CD14-positive monocyte (primary cell): ENCODE data around the gene ZNF341. TPM values are rescaled to one million over a fixed set of nuclear protein-coding genes. Genes with fewer than 3 reads are reported as not detected.

Experiments
- DNase-seq, 3 donors: peaks; one replicate each; pipeline ENCODE4 v3.0.0-alpha.2; 2011 to 2022
- H2AFZ ChIP-seq: 2 replicates; pipeline ENCODE4 v1.6.0; 2012; ENCODE audit warnings: mild to moderate bottlenecking, low read depth, low read length, inconsistent platforms; ENCODE audit not compliant: insufficient read depth, poor library complexity, severe bottlenecking
- H3K27ac ChIP-seq, 2 donors: 1 replicate in 1 of 2; 2 replicates in 1 of 2; pipeline ENCODE4 v1.5.1; 2012 to 2013; ENCODE audit warnings: low read length in 2 of 2, control low read depth in 1 of 2, inconsistent platforms in 1 of 2, low read depth in 1 of 2, mild to moderate bottlenecking in 1 of 2
- H3K27me3 ChIP-seq, 2 donors: one replicate each; pipeline versions ENCODE4 v1.6.0 to v1.6.1; 2011 to 2013; ENCODE audit warnings: low read length in 2 of 2; ENCODE audit not compliant: control insufficient read depth in 2 of 2, insufficient read depth in 2 of 2
- H3K36me3 ChIP-seq, 2 donors: replicated peaks in 1 of 2; 1 replicate in 1 of 2; 2 replicates in 1 of 2; pipeline versions ENCODE4 v1.5.1 to v1.6.1; 2012 to 2013; ENCODE audit warnings: low read length in 2 of 2, control low read depth in 1 of 2, inconsistent platforms in 1 of 2, mild to moderate bottlenecking in 1 of 2; ENCODE audit not compliant: insufficient read depth in 2 of 2, control insufficient read depth in 1 of 2
- H3K4me1 ChIP-seq, 2 donors: 1 replicate in 1 of 2; 2 replicates in 1 of 2; pipeline versions ENCODE4 v1.5.1 to v1.6.1; 2012 to 2013; ENCODE audit warnings: low read length in 2 of 2, control low read depth in 1 of 2, inconsistent platforms in 1 of 2, mild to moderate bottlenecking in 1 of 2, moderate library complexity in 1 of 2; ENCODE audit not compliant: insufficient read depth in 2 of 2, control insufficient read depth in 1 of 2
- H3K4me2 ChIP-seq: replicated peaks from 2 replicates; pipeline ENCODE3; 2012; ENCODE audit warnings: low read length, moderate library complexity, mild to moderate bottlenecking; ENCODE audit not compliant: poor library complexity, severe bottlenecking; ENCODE audit errors: extremely low read depth
- H3K4me3 ChIP-seq, 3 experiments: fragments of 200-600 bp in 1 of 3; sonication (generic) in 1 of 3; replicated peaks in 1 of 3; 1 replicate in 2 of 3; 2 replicates in 1 of 3; pipeline ENCODE4 v1.5.1; 2011 to 2013; ENCODE audit warnings: low read length in 3 of 3, mild to moderate bottlenecking in 3 of 3, control low read depth in 2 of 3, low read depth in 2 of 3, inconsistent platforms in 1 of 3, moderate library complexity in 1 of 3
- H3K79me2 ChIP-seq: 2 replicates; pipeline ENCODE4 v1.6.0; 2012; ENCODE audit warnings: mild to moderate bottlenecking, control low read depth, inconsistent platforms, low read length, moderate library complexity; ENCODE audit not compliant: insufficient read depth
- H3K9ac ChIP-seq: 2 replicates; pipeline ENCODE4 v1.6.0; 2017; ENCODE audit warnings: low read length, mild to moderate bottlenecking; ENCODE audit not compliant: insufficient read depth, poor library complexity, severe bottlenecking
- H3K9me3 ChIP-seq, 2 donors: replicated peaks in 1 of 2; 1 replicate in 1 of 2; 2 replicates in 1 of 2; pipeline versions ENCODE4 v1.5.1 to v1.6.1; 2012 to 2013; ENCODE audit warnings: low read length in 2 of 2, control low read depth in 1 of 2; ENCODE audit not compliant: control insufficient read depth in 1 of 2, insufficient read depth in 1 of 2
- H4K20me1 ChIP-seq: 2 replicates; pipeline ENCODE4 v1.6.0; 2012; ENCODE audit warnings: mild to moderate bottlenecking, low read length, control low read depth, moderate library complexity; ENCODE audit not compliant: insufficient read depth
- H3K27ac Mint-ChIP-seq, 7 donors: one replicate each; pipeline ENCODE4 v1.8.0; 2020; ENCODE audit warnings: mild to moderate bottlenecking in 7 of 7, mixed read lengths in 7 of 7, moderate library complexity in 6 of 7, inconsistent platforms in 2 of 7
- H3K27me3 Mint-ChIP-seq, 3 donors: one replicate each; pipeline ENCODE4 v1.8.0; 2021 to 2022; ENCODE audit warnings: low read depth in 3 of 3, mild to moderate bottlenecking in 3 of 3, mixed read lengths in 3 of 3, moderate library complexity in 3 of 3, inconsistent platforms in 1 of 3
- H3K36me3 Mint-ChIP-seq, 2 donors: one replicate each; pipeline ENCODE4 v1.8.0; 2020; ENCODE audit warnings: mixed read lengths in 2 of 2, inconsistent platforms in 1 of 2, mild to moderate bottlenecking in 1 of 2
- H3K4me1 Mint-ChIP-seq: one replicate; pipeline ENCODE4 v1.8.0; 2020; ENCODE audit warnings: mild to moderate bottlenecking, mixed read lengths
- H3K4me3 Mint-ChIP-seq, 2 donors: one replicate each; pipeline ENCODE4 v1.8.0; 2020; ENCODE audit warnings: mild to moderate bottlenecking in 2 of 2, mixed read lengths in 2 of 2, moderate library complexity in 1 of 2
- H3K9me3 Mint-ChIP-seq, 7 donors: one replicate each; pipeline ENCODE4 v1.8.0; 2020 to 2022; ENCODE audit warnings: mixed read lengths in 7 of 7, mild to moderate bottlenecking in 6 of 7, moderate library complexity in 6 of 7, inconsistent platforms in 2 of 7
- CTCF ChIP-seq: fragments of 200-600 bp; IDR thresholded peaks from one replicate; pipeline ENCODE4 v1.8.0; 2022; ENCODE audit warnings: antibody characterized with exemption, mild to moderate bottlenecking
- WGBS: methylation state at CpG from one replicate; pipeline ENCODE4 v1.1.5; 2013; ENCODE audit warnings: missing lambda C conversion rate; ENCODE audit not compliant: insufficient coverage; 5-methylcytosine and 5-hydroxymethylcytosine counted together
- intact Hi-C, 2 donors: fragments of 100-400 bp; cut with micrococcal nuclease; formaldehyde crosslinking; loops; one replicate each; pipeline versions ENCODE4 v1.15.0 to v1.15.1; 2023
- polyA plus RNA-seq, 3 donors: library from polyadenylated mRNA; depleted of rRNA in 1 of 3; unstranded in 2 of 3; stranded (reverse) in 1 of 3; fragments of 300-500 nt in 2 of 3; fragments of >200 nt in 1 of 3; fragmentation: Illumina TruSeq in 2 of 3; gene quantifications; 1 replicate in 2 of 3; 2 replicates in 1 of 3; pipeline ENCODE4 v1.2.3, GENCODE V29; 2012 to 2021

Gene ZNF341
- polyA plus RNA-seq, 3 donors = 1.1 to 10.3 (median 2.3) TPM

- H3K4me3 Mint-ChIP-seq = no peak overlapping the region
- H3K36me3 Mint-ChIP-seq = peaks cover 49 to 74% of the 10 kb centered on the region in 2 donors
- Histone ChIP-seq H3K4me1 (no peaks in the 10 kb centered on the region), H2AFZ (no peak overlapping the region), H3K27ac (no peak overlapping the region), H4K20me1 (no peaks in the 10 kb centered on the region), H3K27me3 (no peaks in the 10 kb centered on the region), H3K36me3 (peaks cover 47 to 77% of the 10 kb centered on the region in 2 donors), H3K4me3 (no peak overlapping the region), H3K9ac (no peak overlapping the region), H3K79me2 (no peaks in the 10 kb centered on the region), H3K9me3 (no peaks in the 10 kb centered on the region), H3K4me2 (no peak overlapping the region)
- peaks cover 0 to 2% (median 0%) of the 10 kb centered on the region in 3 donors for H3K27me3 Mint-ChIP-seq
- 96% methylated on average over 10 of the region's 16 CpGs for WGBS
- H3K27ac Mint-ChIP-seq = no peak overlapping the region
- TF ChIP-seq CTCF = no peak
- H3K9me3 Mint-ChIP-seq = peaks cover 0 to under 1% (median 0%) of the 10 kb centered on the region in 7 donors
- H3K4me1 Mint-ChIP-seq = no peaks in the 10 kb centered on the region
- intact Hi-C loops = no loop called here
- no peak for DNase-seq
Observed at GRCh38 chr20:33709905-33710541, 21.8 kb upstream of the ZNF341 start.

- no peaks in the 10 kb centered on the region for H3K4me1 Mint-ChIP-seq
- H3K27me3 Mint-ChIP-seq = peaks cover 0 to 2% (median 0%) of the 10 kb centered on the region in 3 donors
- H3K9ac ChIP-seq = no peak overlapping the region
- H3K9me3 ChIP-seq = no peaks in the 10 kb centered on the region
- H3K27ac ChIP-seq = no peak overlapping the region
- H3K4me3 ChIP-seq = no peak overlapping the region
- no peak overlapping the region for H2AFZ ChIP-seq
- no peaks in the 10 kb centered on the region for H3K79me2 ChIP-seq
- TF ChIP-seq CTCF = no peak
- H4K20me1 ChIP-seq = no peaks in the 10 kb centered on the region
- no peak overlapping the region for H3K4me2 ChIP-seq
- 96% methylated on average over 10 of the region's 14 CpGs for WGBS
- H3K4me3 Mint-ChIP-seq = no peak overlapping the region
- DNase-seq = no peak
- peaks cover 49 to 69% of the 10 kb centered on the region in 2 donors for H3K36me3 Mint-ChIP-seq
- no peaks in the 10 kb centered on the region for H3K4me1 ChIP-seq
- no peaks in the 10 kb centered on the region for H3K9me3 Mint-ChIP-seq
- H3K36me3 ChIP-seq = peaks cover 47 to 73% of the 10 kb centered on the region in 2 donors
- H3K27me3 ChIP-seq = no peaks in the 10 kb centered on the region
- peak overlapping the region in 2 of 7 donors; percentile 22 to 38 for H3K27ac Mint-ChIP-seq
- intact Hi-C loops = no loop called here
Observed at GRCh38 chr20:33710681-33711445, 20.9 kb upstream of the ZNF341 start.
